NCI-H345 (cell line): ENCODE data around the gene ADGRB3.
"Not testable (repeated sequence)": the region's sequence is repeated elsewhere in the genome, so short reads cannot be mapped to it uniquely, and the experiment has no call there.

ENCODE experiments used
- DNase-seq: peaks from one replicate; lab custom pipeline; 2025; lab: John Stamatoyannopoulos, UW

The ADGRB3 gene

DNA sequence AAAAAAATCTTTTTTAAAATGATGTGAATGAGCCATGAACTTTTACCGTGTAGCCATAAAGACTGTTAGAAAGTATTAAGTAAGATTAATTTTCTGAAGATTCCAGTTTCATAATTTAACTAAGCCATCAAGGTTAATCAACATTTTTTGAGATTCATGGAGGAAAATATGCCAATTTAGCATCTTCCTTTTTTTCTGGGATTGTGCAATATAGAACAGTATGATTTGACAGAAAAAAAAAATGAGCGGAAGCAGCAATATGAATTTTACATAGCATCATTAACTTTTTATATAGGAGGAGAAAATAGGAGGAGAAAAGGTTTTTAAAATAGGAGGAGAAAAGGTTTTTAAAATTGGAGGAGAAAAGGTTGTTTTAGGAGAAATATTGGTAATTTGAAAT is 306.3 kb downstream of the ADGRB3 start:
- no peak for DNase-seq

DNA sequence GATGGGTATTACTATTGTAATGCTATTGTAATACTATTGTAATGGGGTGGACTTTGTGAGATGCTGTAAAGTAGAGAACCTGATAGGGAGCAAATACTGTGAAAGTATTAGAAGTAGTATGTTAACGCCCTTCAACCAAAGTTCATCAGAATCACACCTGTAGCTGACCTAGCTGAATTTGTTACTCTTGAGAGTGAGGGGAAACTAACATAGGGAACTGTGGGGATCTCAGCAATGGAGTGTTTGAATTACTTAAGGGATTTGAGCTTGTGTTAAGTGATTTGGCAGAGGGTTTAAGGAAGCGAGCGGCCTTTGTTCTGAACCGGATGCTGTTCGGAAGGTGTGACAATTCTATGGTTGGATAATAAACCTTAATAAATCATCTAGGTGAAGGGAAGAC is 312.6 kb downstream of the ADGRB3 start:
- no peak for DNase-seq

DNA sequence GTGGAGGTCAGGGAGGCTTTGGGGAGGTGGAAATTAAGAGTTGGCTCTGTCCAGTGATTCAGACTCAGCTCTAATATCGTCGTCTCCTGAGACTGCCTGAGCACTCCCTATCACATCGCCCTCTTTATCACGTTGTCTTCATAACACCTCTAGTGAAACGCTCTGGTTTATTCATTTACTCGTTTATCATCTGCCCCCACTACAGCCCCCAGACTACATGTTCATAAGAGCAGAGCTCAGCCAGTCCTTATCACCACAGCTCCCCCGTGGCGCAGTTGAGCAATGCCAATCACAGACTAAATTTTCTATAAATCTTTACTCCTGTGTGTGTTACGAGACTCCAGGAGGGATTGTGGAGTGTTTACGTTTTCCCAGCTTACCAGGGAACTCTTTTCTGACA is 316.2 kb downstream of the ADGRB3 start:
- peak; percentile 61 for DNase-seq

GRCh38 chr6:68958327-68958726 is 323.2 kb downstream of the ADGRB3 start:
- DNase-seq = peak; percentile 10

GRCh38 chr6:68967549-68968300 is 332.6 kb downstream of the ADGRB3 start:
- peak; percentile 75 for DNase-seq

GRCh38 chr6:68968301-68968649 is 333.2 kb downstream of the ADGRB3 start:
- no peak for DNase-seq

DNA sequence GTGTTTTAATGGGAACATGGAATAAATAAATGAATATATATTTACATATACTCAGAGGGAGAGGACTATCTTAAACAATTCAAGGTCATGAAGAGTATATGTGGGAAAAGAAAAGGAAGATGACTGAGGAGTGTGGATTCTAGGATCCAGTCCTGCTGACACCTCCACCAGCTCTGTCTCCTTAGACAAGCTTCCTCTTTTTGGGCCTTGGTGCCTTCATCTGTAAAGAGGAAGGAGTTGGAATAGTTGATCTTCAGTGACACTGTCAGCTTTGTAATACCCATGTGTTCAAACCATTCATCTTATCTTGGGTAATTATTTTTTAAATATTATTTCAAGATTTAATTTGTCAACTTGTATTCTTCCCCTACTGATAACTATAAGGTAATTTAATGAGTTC is 338.0 kb downstream of the ADGRB3 start:
- DNase-seq = no peak

GRCh38 chr6:68975064-68975463 is 340.0 kb downstream of the ADGRB3 start:
- peak; percentile 43 for DNase-seq

DNA sequence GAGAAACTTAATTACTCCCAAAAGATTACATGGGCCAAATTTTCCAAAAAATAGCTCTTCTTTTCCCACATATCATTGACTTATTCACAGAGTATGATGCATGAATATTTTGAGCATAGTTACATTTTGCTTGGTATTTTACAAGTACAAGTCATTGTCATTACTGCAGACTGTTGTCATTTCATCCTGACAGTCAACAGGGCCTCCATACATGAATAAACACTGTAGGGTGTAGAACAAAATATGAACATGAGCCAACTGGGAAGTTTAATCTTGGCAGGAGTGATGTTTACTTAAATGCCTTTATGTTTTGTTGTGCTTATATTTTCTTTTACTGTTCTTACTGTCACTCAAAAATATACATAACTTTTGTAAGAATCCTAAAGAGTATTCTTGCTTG is 340.7 kb downstream of the ADGRB3 start:
- DNase-seq = peak; percentile 36

GRCh38 chr6:68976260-68976659 is 341.2 kb downstream of the ADGRB3 start:
- DNase-seq = no peak

- DNase-seq = no peak
Observed at GRCh38 chr6:68978411-68978810, 343.3 kb downstream of the ADGRB3 start.

- not testable (repeated sequence) for DNase-seq
Observed at GRCh38 chr6:68981668-68982067, 346.6 kb downstream of the ADGRB3 start.

DNA sequence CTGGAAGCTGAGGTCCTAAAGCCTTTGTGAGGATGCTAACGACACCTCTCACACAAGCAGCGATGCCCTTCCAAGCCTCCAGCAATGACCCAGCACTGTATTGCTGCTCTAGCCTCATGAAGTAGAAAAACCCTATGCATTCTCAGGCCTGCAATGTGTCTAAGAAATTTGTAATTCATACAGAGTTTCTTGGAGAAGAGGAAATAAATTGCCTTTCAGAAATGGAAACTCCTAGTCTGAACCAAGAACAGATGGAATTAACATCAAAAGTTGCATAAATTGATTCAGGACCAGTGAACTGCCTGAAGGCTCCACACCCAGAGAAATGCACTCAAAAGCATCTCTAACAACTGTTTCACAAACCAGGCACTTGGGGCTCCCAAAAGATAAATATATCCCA is 353.6 kb downstream of the ADGRB3 start:
- DNase-seq = no peak

DNA sequence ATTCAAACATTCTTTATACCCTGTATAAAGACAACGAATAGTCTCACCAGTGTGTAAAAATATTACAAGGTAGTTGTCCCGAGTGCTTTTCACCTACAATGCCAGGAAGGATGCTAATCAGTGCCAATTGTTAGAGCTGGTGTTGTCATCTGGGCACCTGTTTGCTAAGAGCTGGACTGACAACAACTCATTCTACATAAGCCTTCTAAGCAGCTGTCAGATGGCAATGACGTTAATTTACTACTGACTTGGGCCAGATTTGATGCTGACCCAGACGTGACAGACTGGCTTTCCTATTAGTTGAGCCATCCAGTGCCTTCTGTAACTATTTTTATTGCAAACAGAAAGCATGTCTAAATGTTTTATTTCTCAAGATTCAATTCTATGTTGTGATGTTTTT is 355.2 kb downstream of the ADGRB3 start:
- no peak for DNase-seq

DNA sequence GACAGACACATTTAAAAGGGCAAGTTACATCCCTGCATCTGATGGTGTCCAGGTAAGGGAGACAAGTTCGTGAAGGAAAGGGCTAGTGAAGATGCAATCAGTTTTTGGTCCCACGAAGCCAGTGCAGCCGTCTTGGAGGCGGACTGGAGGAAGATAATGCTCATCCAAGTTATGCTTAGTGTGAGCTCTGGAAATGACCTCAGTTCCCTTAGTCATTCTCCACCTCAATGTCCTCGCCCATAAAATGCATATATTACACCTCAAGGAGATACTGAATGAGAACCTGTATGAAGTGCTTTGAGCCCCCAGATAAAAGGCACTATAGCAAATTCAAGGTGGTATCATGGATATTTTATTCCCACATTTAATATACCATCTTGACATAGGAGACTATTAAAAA is 358.8 kb downstream of the ADGRB3 start:
- DNase-seq = no peak

GRCh38 chr6:68994521-68994920 is 359.4 kb downstream of the ADGRB3 start:
- no peak for DNase-seq

DNA sequence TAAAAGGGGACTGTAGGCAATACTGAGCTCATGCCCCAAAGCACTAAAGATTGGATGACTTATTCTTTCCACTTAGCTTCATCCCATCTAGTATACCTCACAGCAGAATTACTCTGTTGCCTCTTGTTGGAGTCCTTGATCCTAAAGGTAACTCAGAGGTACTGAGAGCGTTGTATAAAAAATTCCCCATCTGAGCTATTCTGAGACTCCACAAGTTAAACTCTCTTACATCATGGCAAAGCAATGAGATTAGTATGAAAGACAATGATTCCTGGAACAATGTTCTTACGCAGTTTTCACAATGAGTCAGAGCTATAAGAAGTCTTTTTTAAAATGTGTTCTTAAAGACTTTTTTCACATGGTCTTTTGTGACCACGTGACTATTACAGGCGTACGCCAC is 370.1 kb downstream of the ADGRB3 start:
- no peak for DNase-seq

- DNase-seq = no peak
Observed at GRCh38 chr6:69007781-69008180, 372.7 kb downstream of the ADGRB3 start.

GRCh38 chr6:69012211-69012610 is 377.1 kb downstream of the ADGRB3 start:
- no peak for DNase-seq

DNA sequence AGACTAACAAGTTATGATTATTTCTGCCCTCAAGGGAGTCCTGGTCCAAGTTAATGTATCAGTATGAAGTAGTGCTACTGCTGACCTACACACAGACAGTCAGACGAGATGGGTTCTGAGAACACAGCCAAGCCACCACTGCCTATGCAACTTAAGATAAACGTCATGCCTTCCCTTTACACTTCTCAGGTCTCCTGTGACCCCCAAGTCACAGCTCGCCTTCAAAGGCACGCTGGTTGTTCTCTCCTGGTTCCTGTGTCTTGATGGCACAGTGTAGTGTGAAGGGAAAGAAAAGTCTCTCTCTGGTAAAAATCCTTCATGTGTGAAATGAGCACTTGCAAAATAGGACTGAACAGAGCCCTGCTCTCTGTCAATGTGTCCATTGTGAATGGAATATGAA is 377.8 kb downstream of the ADGRB3 start:
- no peak for DNase-seq

- DNase-seq = no peak
Observed at GRCh38 chr6:69018906-69019305, 383.8 kb downstream of the ADGRB3 start.

DNA sequence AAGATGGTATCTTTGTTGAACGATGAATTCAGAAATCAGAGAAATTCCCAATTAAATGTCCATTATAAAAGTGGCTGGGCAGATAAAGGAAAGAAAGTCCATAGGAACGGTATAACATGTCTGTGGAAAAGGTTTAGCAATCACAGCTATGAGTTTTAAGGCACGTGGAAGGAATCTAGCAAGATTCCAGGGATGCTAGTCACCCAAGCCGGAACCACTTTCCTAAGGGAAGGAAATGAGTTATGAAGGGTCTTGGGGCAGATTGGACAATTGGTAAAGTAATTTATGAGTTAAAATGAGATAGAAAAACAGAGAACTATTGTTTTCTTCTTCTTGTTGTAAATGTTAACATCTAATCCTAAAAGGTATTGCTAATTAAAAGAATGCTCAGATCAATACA is 384.8 kb downstream of the ADGRB3 start:
- DNase-seq = no peak

DNA sequence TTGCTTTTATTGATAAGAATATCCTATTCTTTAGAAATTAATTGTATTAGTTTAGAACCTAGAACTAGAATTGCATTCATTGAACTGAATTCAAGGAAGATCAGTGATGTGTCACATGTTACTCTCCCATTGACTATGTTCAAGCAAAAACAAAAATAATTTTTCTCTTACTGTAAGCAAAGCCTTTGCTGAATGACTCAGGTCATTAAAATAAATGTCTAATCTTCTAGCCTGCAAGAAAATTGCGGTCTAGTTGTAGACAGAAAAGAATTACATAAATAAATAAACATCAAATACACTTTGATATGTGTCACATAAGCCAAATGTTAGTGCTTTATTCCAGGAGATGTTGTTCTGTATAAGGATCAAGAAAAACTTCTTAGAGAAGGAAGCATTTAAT is 387.9 kb downstream of the ADGRB3 start:
- no peak for DNase-seq

DNA sequence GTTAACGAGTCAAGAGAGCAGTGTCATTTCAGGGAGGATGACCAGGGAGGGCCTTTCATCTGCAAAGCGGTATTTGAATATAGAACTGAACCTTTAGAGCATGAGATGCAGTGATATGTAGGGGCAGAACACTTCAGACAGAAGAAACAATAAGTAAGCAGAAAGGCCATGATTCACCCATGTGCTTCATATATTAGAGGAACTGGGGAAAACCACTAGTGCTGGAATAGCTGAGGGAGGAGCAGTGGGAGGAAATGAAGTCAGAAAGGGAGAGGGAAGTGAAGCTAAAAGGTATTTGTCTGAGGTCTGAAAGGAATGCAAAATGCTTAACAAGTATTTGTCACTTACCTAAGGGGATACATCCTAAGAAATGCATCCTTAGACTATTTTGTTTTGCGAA is 391.2 kb downstream of the ADGRB3 start:
- DNase-seq = no peak

GRCh38 chr6:69026715-69027114 is 391.6 kb downstream of the ADGRB3 start:
- DNase-seq = no peak
